ENCODE results near the gene EPSTI1. TPM values are rescaled to one million over a fixed set of nuclear protein-coding genes. Genes with fewer than 3 reads are reported as not detected.

The EPSTI1 gene
- total RNA-seq, 1 donor from 2014 or later: 0.79 TPM

- no peak for DNase-seq (ENCODE audit: low read depth in 2 of 2)
Observed at GRCh38 chr13:42852136-42852535, 139.9 kb downstream of the EPSTI1 start.

DNA sequence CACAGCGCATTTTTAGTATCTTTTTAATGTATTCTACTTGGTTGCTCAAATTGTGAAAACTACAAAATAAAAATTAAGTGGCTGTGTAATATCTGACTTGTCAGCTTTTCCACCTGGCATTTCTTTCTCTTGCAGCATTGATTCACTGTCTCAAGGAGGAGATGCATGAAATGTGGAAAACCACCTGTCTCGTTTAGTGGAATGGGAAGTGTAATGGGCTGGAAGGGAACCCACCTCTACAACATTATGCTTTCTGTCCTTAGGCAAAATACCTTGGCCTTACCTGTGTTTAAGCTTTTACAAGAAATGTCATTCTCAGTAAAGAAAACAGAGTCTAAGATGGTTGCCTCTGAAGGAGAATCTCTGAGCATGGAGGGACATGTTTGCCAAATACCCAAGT is 142.8 kb downstream of the EPSTI1 start:
- no peak for DNase-seq (ENCODE audit: low read depth in 2 of 2)

GRCh38 chr13:42847891-42848663 is 144.0 kb downstream of the EPSTI1 start:
- no peak for DNase-seq (ENCODE audit: low read depth in 2 of 2)

GRCh38 chr13:42836930-42837690 is 154.9 kb downstream of the EPSTI1 start:
- peak; percentile 23 to 54 for DNase-seq (ENCODE audit: low read depth in 2 of 2)

Other genes starting within 250 kb of the EPSTI1 start
- not detected in 2 replicates for gene FAM216B, start 210.7 kb downstream of the EPSTI1 start, total RNA-seq
- 4.2 and 5.2 TPM in 2 replicates for gene DNAJC15, start 31.3 kb upstream of the EPSTI1 start, total RNA-seq

Measured in lung microvascular endothelial cell (primary cell).